Thoracic aorta (tissue), 2 donors: ENCODE data around the gene LRRC8E. TPM values are rescaled to one million over a fixed set of nuclear protein-coding genes. Genes with fewer than 3 reads are reported as not detected.

Source experiments
- ATAC-seq: fragments of 150-250 bp; one replicate; pipeline ENCODE4 v1.8.0; 2017; ENCODE audit warnings: low read depth; ENCODE audit not compliant: insufficient number of reproducible peaks, low FRiP score
- DNase-seq: peaks from one replicate; pipeline ENCODE4 v3.0.0-alpha.2; 2020; ENCODE audit warnings: low spot score
- H3K27ac ChIP-seq, 2 donors: fragments of 200-600 bp; sonication (generic); 1 replicate in 1 of 2; 2 replicates in 1 of 2; pipeline ENCODE4 v1.5.1; 2016; ENCODE audit warnings: mild to moderate bottlenecking in 2 of 2, moderate library complexity in 2 of 2
- H3K27me3 ChIP-seq: fragments of 200-600 bp; sonication (generic); replicated peaks from 2 replicates; pipeline ENCODE4 v1.6.0; 2016; ENCODE audit warnings: mild to moderate bottlenecking; ENCODE audit not compliant: insufficient read depth
- H3K36me3 ChIP-seq: fragments of 200-600 bp; sonication (generic); one replicate; pipeline ENCODE4 v1.5.1; 2016
- H3K4me1 ChIP-seq, 2 donors: fragments of 200-600 bp; sonication (generic); 1 replicate in 1 of 2; 2 replicates in 1 of 2; pipeline versions ENCODE4 v1.5.1 to v1.6.0; 2016; ENCODE audit warnings: low read depth in 2 of 2, mild to moderate bottlenecking in 1 of 2; ENCODE audit not compliant: control insufficient read depth in 1 of 2
- H3K4me3 ChIP-seq: fragments of 200-600 bp; sonication (generic); 2 replicates; pipeline ENCODE4 v1.5.1; 2016; ENCODE audit warnings: mild to moderate bottlenecking
- H3K9me3 ChIP-seq: fragments of 200-600 bp; sonication (generic); 2 replicates; pipeline ENCODE4 v1.5.1; 2016
- total RNA-seq, 2 donors: library from RNA; depleted of rRNA; stranded (reverse); fragments of >200 nt; gene quantifications; one replicate each; pipeline versions ENCODE4 v1.1.0 to v1.2.3, GENCODE V29; 2016
- TF ChIP-seq, protein P1 (sequence below): fragments of 200-600 bp; sonication (generic); IDR thresholded peaks from one replicate; pipeline ENCODE4 v1.5.1; 2019; ENCODE audit warnings: antibody characterized with exemption

Gene LRRC8E
- total RNA-seq, 2 donors from 2014 or later = 0.14 TPM; not detected in 1

DNA sequence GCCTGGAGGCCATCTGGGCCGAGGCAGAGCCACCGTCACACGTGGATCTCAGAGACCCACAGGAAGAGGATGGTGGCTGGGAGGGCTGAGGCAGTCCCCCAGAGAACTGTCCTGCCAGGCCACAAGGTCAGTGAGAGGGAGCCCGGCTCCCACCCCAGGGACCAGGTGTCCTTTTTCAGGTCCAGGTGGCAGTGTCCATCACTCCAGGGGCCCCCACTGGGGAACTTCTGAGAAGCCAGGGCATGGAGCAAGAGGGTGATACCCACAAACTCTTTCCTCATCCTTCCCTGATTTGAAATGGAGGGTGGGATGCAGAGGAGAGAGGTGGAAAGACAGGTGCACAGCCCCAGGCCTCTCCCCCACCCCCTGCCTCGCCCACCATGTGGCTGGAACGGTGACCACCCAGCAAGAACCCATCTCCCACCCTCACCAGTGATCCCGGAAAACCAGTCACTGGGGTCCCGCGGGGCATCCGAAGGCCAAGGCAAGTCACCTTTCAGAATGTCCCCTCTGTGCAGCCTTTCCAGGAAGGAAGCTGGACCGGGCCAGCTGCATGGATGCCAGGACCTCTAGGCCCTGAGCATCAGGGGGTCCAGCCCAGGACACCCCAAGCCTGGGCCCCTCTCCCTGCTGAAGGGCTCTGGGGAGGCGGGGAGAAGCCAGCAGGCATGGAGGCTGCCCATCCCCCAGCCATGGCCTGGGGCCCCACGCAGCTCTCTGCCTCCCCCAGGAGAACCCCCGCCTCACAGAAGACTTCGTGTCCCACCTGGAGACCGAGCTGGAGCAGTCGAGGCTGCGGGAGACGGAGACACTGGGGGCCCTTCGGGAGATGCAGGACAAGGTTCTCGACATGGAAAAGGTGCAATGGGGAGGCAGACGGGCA lies 28.2 kb upstream of the LRRC8E start:
- no peak for DNase-seq
- H3K27me3 ChIP-seq = no peaks in the 10 kb centered on the region
- H3K4me1 ChIP-seq = no peaks in the 10 kb centered on the region
- H3K9me3 ChIP-seq = no peaks in the 10 kb centered on the region
- H3K4me3 ChIP-seq = no peak overlapping the region
- ATAC-seq = no peak
- TF ChIP-seq, protein P1, sequence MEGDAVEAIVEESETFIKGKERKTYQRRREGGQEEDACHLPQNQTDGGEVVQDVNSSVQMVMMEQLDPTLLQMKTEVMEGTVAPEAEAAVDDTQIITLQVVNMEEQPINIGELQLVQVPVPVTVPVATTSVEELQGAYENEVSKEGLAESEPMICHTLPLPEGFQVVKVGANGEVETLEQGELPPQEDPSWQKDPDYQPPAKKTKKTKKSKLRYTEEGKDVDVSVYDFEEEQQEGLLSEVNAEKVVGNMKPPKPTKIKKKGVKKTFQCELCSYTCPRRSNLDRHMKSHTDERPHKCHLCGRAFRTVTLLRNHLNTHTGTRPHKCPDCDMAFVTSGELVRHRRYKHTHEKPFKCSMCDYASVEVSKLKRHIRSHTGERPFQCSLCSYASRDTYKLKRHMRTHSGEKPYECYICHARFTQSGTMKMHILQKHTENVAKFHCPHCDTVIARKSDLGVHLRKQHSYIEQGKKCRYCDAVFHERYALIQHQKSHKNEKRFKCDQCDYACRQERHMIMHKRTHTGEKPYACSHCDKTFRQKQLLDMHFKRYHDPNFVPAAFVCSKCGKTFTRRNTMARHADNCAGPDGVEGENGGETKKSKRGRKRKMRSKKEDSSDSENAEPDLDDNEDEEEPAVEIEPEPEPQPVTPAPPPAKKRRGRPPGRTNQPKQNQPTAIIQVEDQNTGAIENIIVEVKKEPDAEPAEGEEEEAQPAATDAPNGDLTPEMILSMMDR = no peak
- peaks cover 5% of the 10 kb centered on the region for H3K36me3 ChIP-seq
- H3K27ac ChIP-seq = no peak overlapping the region

DNA sequence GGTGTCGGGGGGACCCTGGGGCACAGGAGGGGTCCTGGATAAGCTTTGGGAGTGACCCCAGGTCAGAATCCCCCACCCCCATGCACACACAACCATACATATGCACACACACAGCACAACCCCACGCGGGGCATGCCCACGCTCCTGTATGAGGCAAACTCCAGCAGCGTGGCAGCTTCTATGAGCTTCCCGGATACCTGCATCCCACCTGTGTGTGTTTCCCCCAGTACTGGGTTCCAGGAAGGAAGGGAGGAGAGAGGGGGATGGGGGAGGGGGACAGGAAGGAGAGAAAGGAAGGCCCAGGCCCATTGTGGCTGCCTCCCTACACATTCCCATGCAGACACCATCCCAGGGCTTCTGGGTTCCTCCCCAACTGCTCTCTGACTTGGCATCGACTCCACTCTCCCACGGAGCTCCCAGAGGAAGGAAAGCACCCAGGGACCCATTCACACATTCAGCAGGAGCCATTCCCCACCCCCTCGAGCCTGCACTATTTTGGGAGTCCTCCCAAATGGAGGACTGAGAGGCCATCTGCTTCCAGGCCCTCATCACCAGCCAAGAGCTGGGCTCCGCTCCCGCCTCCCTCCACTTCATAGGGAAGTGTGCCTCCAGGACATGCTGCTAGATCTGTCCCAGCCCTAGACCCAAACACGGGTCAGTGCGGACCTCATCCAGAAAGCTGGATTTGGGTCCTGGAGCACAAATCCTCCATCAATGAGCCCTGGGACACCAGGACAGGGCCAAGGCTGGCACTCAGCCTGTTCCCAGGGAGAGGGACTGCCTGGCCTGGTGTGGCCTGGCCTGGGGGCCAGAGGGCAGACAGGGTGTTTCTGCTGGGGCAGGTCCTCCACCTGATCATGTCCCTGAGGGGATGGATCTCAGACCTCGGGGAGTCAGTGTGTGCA lies 27.3 kb upstream of the LRRC8E start:
- no peak for DNase-seq
- Histone ChIP-seq H3K4me1 (no peaks in the 10 kb centered on the region), H3K36me3 (peaks cover 5% of the 10 kb centered on the region), H3K4me3 (no peak overlapping the region), H3K27ac (no peak overlapping the region), H3K27me3 (no peaks in the 10 kb centered on the region), H3K9me3 (no peaks in the 10 kb centered on the region)
- TF ChIP-seq, protein P1 = no peak
- ATAC-seq = no peak

DNA sequence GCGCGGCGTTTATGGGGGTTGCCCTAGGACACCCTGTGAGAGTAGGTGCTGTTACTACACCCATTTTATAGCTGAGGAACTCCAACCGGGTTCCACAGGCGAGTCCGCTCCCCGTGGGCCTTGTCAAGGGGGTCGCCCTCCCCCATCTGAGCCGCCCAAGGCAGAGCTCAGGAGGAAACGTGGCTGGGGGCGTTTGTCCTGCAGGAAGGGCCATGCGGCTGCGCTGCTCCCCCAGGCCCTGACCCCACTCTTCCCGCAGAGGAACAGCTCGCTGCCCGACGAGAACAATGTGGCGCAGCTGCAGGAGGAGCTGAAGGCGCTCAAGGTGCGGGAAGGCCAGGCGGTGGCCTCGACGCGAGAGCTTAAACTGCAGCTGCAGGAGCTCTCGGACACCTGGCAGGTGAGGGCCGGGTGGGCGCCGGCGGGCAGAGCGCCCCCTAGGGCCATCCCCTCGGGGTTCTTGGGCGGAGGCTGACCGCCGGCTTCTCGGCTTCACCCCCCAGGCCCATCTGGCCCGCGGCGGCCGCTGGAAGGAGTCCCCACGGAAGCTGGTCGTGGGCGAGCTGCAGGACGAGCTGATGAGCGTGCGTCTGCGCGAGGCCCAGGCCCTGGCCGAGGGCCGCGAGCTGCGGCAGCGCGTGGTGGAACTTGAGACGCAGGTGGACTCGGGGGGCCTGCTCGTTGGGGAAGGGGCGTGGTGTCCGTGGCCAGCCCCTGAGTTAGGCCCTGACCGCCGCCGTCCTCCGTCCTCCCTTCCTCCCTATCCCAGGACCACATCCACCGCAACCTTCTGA lies 26.5 kb upstream of the LRRC8E start:
- peaks cover 5% of the 10 kb centered on the region for H3K36me3 ChIP-seq
- TF ChIP-seq, protein P1 = no peak
- H3K27ac ChIP-seq = no peak overlapping the region
- no peaks in the 10 kb centered on the region for H3K9me3 ChIP-seq
- H3K4me1 ChIP-seq = no peaks in the 10 kb centered on the region
- no peak for DNase-seq
- ATAC-seq = no peak
- H3K27me3 ChIP-seq = no peaks in the 10 kb centered on the region
- peak overlapping the region; percentile 38 for H3K4me3 ChIP-seq

DNA sequence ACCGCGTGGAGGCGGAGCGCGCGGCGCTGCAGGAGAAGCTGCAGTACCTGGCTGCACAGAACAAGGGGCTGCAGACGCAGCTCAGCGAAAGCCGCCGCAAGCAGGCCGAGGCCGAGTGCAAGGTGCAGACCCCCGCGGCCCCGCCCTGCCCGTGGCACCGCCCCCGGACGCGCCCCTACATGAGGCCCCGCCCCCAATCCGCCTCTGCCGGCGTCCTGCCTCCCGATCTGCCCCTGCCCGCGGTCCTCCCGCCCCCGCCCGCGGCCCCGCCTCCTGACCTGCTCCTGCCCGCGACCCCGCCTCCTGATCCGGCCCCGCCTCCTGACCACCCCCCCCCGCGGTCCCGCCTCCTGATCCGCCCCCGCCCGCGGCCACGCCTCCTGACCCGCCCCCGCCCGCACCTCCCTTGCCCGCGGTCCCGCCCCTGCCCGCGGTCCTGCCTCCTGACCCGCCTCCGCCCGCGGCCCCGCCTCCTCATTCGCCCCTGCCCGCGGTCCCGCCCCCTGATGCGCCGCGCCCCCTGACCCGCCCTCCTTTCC lies 25.8 kb upstream of the LRRC8E start:
- no peak for ATAC-seq
- H3K4me1 ChIP-seq = no peaks in the 10 kb centered on the region
- peak overlapping the region; percentile 38 for H3K4me3 ChIP-seq
- H3K27me3 ChIP-seq = no peaks in the 10 kb centered on the region
- TF ChIP-seq, protein P1 = no peak
- peaks cover 5% of the 10 kb centered on the region for H3K36me3 ChIP-seq
- no peak for DNase-seq
- no peak overlapping the region for H3K27ac ChIP-seq
- no peaks in the 10 kb centered on the region for H3K9me3 ChIP-seq
